OCI-LY7 (cell line): ENCODE results near the gene HPDL. TPM values are rescaled to one million over a fixed set of nuclear protein-coding genes. Genes with fewer than 3 reads are reported as not detected.

Source experiments
- BruUV-seq: library from RNA; stranded (reverse); fragments of 400-500 nt; replicated peaks from 2 replicates; lab custom pipeline; 2021; lab: Mats Ljungman, UMichigan
- CTCF ChIA-PET: fragments of 300-600 bp; sonication (Branson Sonifier 250); formaldehyde crosslinking; loops from one replicate; lab custom pipeline; 2022; ENCODE audit warnings: antibody characterized with exemption; ENCODE audit not compliant: unreplicated experiment; lab: Charles Lee
- POLR2A ChIA-PET: fragments of 300-600 bp; sonication (Branson Sonifier 250); formaldehyde crosslinking; loops from one replicate; lab custom pipeline; 2022; ENCODE audit warnings: antibody characterized with exemption; lab: Charles Lee
- DNase-seq: peaks from one replicate; pipeline ENCODE4 v3.0.0-alpha.2; 2015; ENCODE audit warnings: low spot score
- H2AFZ ChIP-seq: fragments of 200-600 bp; sonication (generic), shearing (Covaris generic); 2 replicates; pipeline ENCODE4 v1.6.1; 2014; ENCODE audit warnings: mild to moderate bottlenecking, antibody characterized with exemption, low read length, moderate library complexity
- H3K27ac ChIP-seq: fragments of 200-600 bp; sonication (generic); 2 replicates; pipeline ENCODE4 v1.5.1; 2014; ENCODE audit warnings: mixed run types, low read depth, mild to moderate bottlenecking, moderate library complexity, low read length, inconsistent platforms; ENCODE audit not compliant: poor library complexity, severe bottlenecking
- H3K36me3 ChIP-seq: fragments of 200-600 bp; sonication (generic); 2 replicates; pipeline ENCODE4 v1.6.1; 2014; ENCODE audit warnings: mild to moderate bottlenecking, antibody characterized with exemption, low read length, moderate library complexity, mixed read lengths; ENCODE audit not compliant: insufficient read depth
- H3K4me1 ChIP-seq: fragments of 200-600 bp; sonication (generic); 2 replicates; pipeline ENCODE4 v1.5.1; 2014; ENCODE audit warnings: mild to moderate bottlenecking, low read length; ENCODE audit not compliant: insufficient read depth, poor library complexity, severe bottlenecking
- H3K4me2 ChIP-seq: fragments of 200-600 bp; sonication (generic); 2 replicates; pipeline ENCODE4 v1.6.1; 2014; ENCODE audit warnings: mild to moderate bottlenecking, low read length
- H3K4me3 ChIP-seq: fragments of 200-600 bp; sonication (generic); 2 replicates; pipeline ENCODE4 v1.5.1; 2014; ENCODE audit warnings: mild to moderate bottlenecking, low read depth, low read length; ENCODE audit not compliant: poor library complexity, severe bottlenecking
- H3K79me2 ChIP-seq: fragments of 200-600 bp; sonication (generic); 2 replicates; pipeline ENCODE4 v1.6.1; 2016; ENCODE audit warnings: low read depth, mild to moderate bottlenecking, low read length, moderate library complexity, mixed read lengths; ENCODE audit not compliant: insufficient read depth
- H3K9me2 ChIP-seq: fragments of 200-600 bp; sonication (generic); 2 replicates; pipeline ENCODE4 v1.6.1; 2016; ENCODE audit warnings: mild to moderate bottlenecking, low read length, mixed read lengths; ENCODE audit not compliant: insufficient read depth
- H3K9me3 ChIP-seq: fragments of 200-600 bp; sonication (generic); 2 replicates; pipeline ENCODE4 v1.6.1; 2014; ENCODE audit warnings: mild to moderate bottlenecking, mixed run types, low read length, mixed read lengths
- H4K20me1 ChIP-seq: fragments of 200-600 bp; sonication (generic); 2 replicates; pipeline ENCODE4 v1.6.1; 2014; ENCODE audit warnings: mild to moderate bottlenecking, antibody characterized with exemption, low read length, moderate library complexity, mixed read lengths; ENCODE audit not compliant: insufficient read depth
- EZH2phosphoT487 ChIP-seq: fragments of 200-600 bp; sonication (generic); IDR thresholded peaks from 2 replicates; pipeline ENCODE4 v1.6.1; 2018; ENCODE audit warnings: low read depth, borderline replicate concordance, mild to moderate bottlenecking, mixed run types, antibody characterized with exemption, low read length, moderate library complexity, mixed read lengths
- intact Hi-C: fragments of 100-400 bp; cut with micrococcal nuclease; formaldehyde crosslinking; loops from one replicate; pipeline ENCODE4 v1.10.0; 2022; ENCODE audit not compliant: unreplicated experiment
- total RNA-seq, 2 experiments: library from RNA; depleted of rRNA in 1 of 2; stranded (reverse); fragments of >200 nt in 1 of 2; shearing (Covaris generic) in 1 of 2; gene quantifications; 2 replicates each; pipeline ENCODE4 v1.2.3, GENCODE V29; 2014 to 2022
- TF ChIP-seq, protein P1 (sequence below): fragments of 200-600 bp; sonication (generic); conservative IDR thresholded peaks from 2 replicates; pipeline ENCODE4 v1.5.1; 2014; ENCODE audit warnings: mild to moderate bottlenecking, antibody characterized with exemption, low read length, moderate library complexity, mixed read lengths

Gene HPDL
- total RNA-seq, 2 experiments from 2014 or later, result 25.2 to 25.8 TPM

DNA sequence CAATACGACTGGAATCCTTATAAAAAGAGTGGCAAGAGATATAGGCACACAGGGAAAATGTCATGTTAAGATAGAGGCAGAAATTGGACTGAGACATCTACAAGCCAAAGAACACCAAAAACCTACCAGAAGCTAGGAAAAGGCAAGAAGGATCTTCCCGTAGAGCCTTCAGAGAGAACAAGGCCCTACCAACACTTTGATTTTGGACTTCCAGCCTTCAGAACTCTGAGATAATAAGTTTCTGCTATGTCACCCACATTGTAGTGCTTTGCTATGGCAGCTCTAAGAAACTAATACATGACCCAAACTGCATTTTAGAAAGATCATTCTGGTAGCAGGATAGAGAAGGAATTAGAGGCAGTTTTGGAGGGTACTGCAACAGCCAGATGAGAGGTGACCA lies 37.6 kb downstream of the HPDL start:
- no TSS peak for BruUV-seq
- POLR2A ChIA-PET, result interaction anchor here (0.7 to 1.6 kb wide), 4 partner anchors 11 to 265 kb away, joined by 3 to 9 read pairs (median 4); partner anchors contain the start of genes MUTYH and TOE1
- CTCF ChIA-PET, result no interaction called here

DNA sequence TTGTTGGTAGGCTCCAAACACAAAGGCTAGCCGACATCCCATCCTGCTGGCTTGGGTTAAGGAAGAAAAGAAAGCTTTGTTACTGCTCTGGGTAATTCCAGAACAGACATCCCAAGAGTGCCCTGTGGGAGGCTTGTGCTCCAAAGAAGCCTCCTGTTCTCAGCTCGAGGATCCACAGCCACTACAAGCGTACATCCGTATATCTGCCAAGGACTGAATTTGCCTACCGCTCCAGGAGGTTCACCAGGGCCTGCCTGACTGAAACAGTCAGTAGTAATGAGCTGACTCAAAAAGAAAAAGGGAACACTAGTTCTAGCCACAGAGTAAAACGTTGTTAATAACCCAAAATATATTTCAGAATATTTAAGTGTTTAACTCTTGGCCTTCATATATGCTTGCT lies 38.4 kb downstream of the HPDL start:
- H3K9me3 ChIP-seq, result no peaks in the 10 kb centered on the region
- no peak overlapping the region for H3K27ac ChIP-seq
- H4K20me1 ChIP-seq, result no peaks in the 10 kb centered on the region
- DNase-seq, result no peak
- no peak overlapping the region for H3K4me3 ChIP-seq
- BruUV-seq, result no TSS peak
- CTCF ChIA-PET, result no interaction called here
- TF ChIP-seq, protein P1, sequence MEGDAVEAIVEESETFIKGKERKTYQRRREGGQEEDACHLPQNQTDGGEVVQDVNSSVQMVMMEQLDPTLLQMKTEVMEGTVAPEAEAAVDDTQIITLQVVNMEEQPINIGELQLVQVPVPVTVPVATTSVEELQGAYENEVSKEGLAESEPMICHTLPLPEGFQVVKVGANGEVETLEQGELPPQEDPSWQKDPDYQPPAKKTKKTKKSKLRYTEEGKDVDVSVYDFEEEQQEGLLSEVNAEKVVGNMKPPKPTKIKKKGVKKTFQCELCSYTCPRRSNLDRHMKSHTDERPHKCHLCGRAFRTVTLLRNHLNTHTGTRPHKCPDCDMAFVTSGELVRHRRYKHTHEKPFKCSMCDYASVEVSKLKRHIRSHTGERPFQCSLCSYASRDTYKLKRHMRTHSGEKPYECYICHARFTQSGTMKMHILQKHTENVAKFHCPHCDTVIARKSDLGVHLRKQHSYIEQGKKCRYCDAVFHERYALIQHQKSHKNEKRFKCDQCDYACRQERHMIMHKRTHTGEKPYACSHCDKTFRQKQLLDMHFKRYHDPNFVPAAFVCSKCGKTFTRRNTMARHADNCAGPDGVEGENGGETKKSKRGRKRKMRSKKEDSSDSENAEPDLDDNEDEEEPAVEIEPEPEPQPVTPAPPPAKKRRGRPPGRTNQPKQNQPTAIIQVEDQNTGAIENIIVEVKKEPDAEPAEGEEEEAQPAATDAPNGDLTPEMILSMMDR, result no peak
- TF ChIP-seq EZH2phosphoT487, result no peak
- H2AFZ ChIP-seq, result no peak overlapping the region
- intact Hi-C loops, result no loop called here
- no peaks in the 10 kb centered on the region for H3K36me3 ChIP-seq
- peaks cover 4% of the 10 kb centered on the region for H3K4me1 ChIP-seq
- no peak overlapping the region for H3K4me2 ChIP-seq
- H3K9me2 ChIP-seq, result no peaks in the 10 kb centered on the region
- POLR2A ChIA-PET, result interaction anchor here (1.5 to 1.6 kb wide), 2 partner anchors 11 to 25 kb away, joined by 4 to 9 read pairs; partner anchors contain the start of genes MUTYH and TOE1
- no peaks in the 10 kb centered on the region for H3K79me2 ChIP-seq

More for the DNA sequence above, 37.6 kb downstream of the HPDL start:
- Histone ChIP-seq H3K9me2 (no peaks in the 10 kb centered on the region), H3K4me1 (peaks cover 4% of the 10 kb centered on the region), H3K79me2 (no peaks in the 10 kb centered on the region), H3K4me3 (no peak overlapping the region), H4K20me1 (no peaks in the 10 kb centered on the region), H3K36me3 (no peaks in the 10 kb centered on the region), H3K4me2 (no peak overlapping the region), H2AFZ (no peak overlapping the region), H3K9me3 (no peaks in the 10 kb centered on the region), H3K27ac (no peak overlapping the region)
- TF ChIP-seq, protein P1, result no peak
- TF ChIP-seq EZH2phosphoT487, result no peak
- intact Hi-C loops, result no loop called here
- no peak for DNase-seq

DNA sequence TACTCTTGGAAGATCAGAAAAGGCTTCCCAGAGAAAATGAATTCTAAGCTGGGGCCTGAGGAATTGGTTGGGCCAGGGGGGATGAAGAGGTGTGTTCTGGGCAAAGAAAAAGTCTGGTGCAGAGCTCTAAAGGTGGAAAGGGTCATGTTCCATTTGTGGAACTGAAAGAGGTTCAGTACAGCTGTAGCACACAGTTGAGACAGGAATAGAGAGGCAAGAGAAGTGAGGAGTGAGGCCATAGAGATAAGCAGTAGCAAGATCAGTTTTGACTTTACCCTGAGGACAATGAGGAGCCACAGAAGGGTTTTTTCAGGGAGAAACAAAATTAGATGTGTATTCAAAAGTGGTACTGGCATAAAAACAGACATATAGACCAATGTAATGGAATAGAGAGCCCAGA lies 43.9 kb downstream of the HPDL start:
- no peaks in the 10 kb centered on the region for H3K36me3 ChIP-seq
- H3K9me3 ChIP-seq, result no peaks in the 10 kb centered on the region
- H3K27ac ChIP-seq, result peak overlapping the region; percentile 61
- no peak overlapping the region for H2AFZ ChIP-seq
- intact Hi-C loops, result loop anchor here (2.0 kb wide), 1 partner anchor 24 kb away; no protein-coding TSS in a partner anchor
- peak overlapping the region; percentile 2 for H3K4me3 ChIP-seq
- no peaks in the 10 kb centered on the region for H3K9me2 ChIP-seq
- ChIA-PET POLR2A (interaction anchor here (0.6 to 1.7 kb wide), 8 partner anchors 18 to 229 kb away, joined by 3 to 4 read pairs (median 4); no protein-coding TSS in a partner anchor), CTCF (interaction anchor here (0.6 to 1.0 kb wide), 2 partner anchors 10 to 639 kb away, joined by 3 read pairs; no protein-coding TSS in a partner anchor)
- BruUV-seq, result no TSS peak
- DNase-seq, result peak; percentile 64
- peak overlapping the region; percentile 32 for H3K4me2 ChIP-seq
- TF ChIP-seq EZH2phosphoT487, result no peak
- TF ChIP-seq, protein P1, result no peak
- no peaks in the 10 kb centered on the region for H4K20me1 ChIP-seq
- H3K4me1 ChIP-seq, result peaks cover 42% of the 10 kb centered on the region
- H3K79me2 ChIP-seq, result no peaks in the 10 kb centered on the region
